Activated naive CD8-positive, alpha-beta T cell (primary cell): ENCODE data around the gene UNC5B.

Source experiments
- H3K27ac Mint-ChIP-seq: one replicate; pipeline ENCODE4 v1.8.0; 2021; ENCODE audit warnings: mixed read lengths
- H3K27me3 Mint-ChIP-seq: one replicate; pipeline ENCODE4 v1.8.0; 2021; ENCODE audit warnings: mixed read lengths
- H3K36me3 Mint-ChIP-seq: one replicate; pipeline ENCODE4 v1.8.0; 2021; ENCODE audit warnings: mixed read lengths
- H3K4me1 Mint-ChIP-seq: one replicate; pipeline ENCODE4 v1.8.0; 2021; ENCODE audit warnings: low read depth, mixed read lengths
- H3K4me3 Mint-ChIP-seq: one replicate; pipeline ENCODE4 v1.8.0; 2021; ENCODE audit warnings: mild to moderate bottlenecking, mixed read lengths
- H3K9me3 Mint-ChIP-seq: one replicate; pipeline ENCODE4 v1.8.0; 2021; ENCODE audit warnings: low read depth, mixed read lengths

UNC5B gene

GRCh38 chr10:71248210-71248609 lies 35.8 kb downstream of the UNC5B start:
- Mint-ChIP-seq H3K4me3 (no peak overlapping the region), H3K27me3 (peaks cover 2% of the 10 kb centered on the region), H3K9me3 (no peaks in the 10 kb centered on the region), H3K36me3 (no peaks in the 10 kb centered on the region), H3K4me1 (no peaks in the 10 kb centered on the region), H3K27ac (no peak overlapping the region)

- Mint-ChIP-seq H3K4me1 (no peaks in the 10 kb centered on the region), H3K9me3 (no peaks in the 10 kb centered on the region), H3K4me3 (no peak overlapping the region), H3K36me3 (no peaks in the 10 kb centered on the region), H3K27ac (no peak overlapping the region), H3K27me3 (no peaks in the 10 kb centered on the region)
These were observed 37.6 kb downstream of the UNC5B start for GRCh38 chr10:71249996-71250395.

GRCh38 chr10:71250405-71250804 lies 38.0 kb downstream of the UNC5B start:
- H3K36me3 Mint-ChIP-seq: no peaks in the 10 kb centered on the region
- H3K27me3 Mint-ChIP-seq: no peaks in the 10 kb centered on the region
- H3K4me1 Mint-ChIP-seq: no peaks in the 10 kb centered on the region
- H3K9me3 Mint-ChIP-seq: no peaks in the 10 kb centered on the region
- no peak overlapping the region for H3K4me3 Mint-ChIP-seq
- no peak overlapping the region for H3K27ac Mint-ChIP-seq

- Mint-ChIP-seq H3K4me1 (no peaks in the 10 kb centered on the region), H3K9me3 (no peaks in the 10 kb centered on the region), H3K36me3 (no peaks in the 10 kb centered on the region), H3K4me3 (no peak overlapping the region), H3K27me3 (no peaks in the 10 kb centered on the region), H3K27ac (no peak overlapping the region)
These were observed 38.5 kb downstream of the UNC5B start for GRCh38 chr10:71250842-71251241.

- Mint-ChIP-seq H3K4me3 (no peak overlapping the region), H3K27ac (no peak overlapping the region), H3K4me1 (no peaks in the 10 kb centered on the region), H3K9me3 (no peaks in the 10 kb centered on the region), H3K27me3 (no peaks in the 10 kb centered on the region), H3K36me3 (no peaks in the 10 kb centered on the region)
These were observed 38.9 kb downstream of the UNC5B start for GRCh38 chr10:71251319-71251718.

- peaks cover 2% of the 10 kb centered on the region for H3K27me3 Mint-ChIP-seq
- H3K4me1 Mint-ChIP-seq: no peaks in the 10 kb centered on the region
- no peak overlapping the region for H3K27ac Mint-ChIP-seq
- H3K9me3 Mint-ChIP-seq: no peaks in the 10 kb centered on the region
- no peak overlapping the region for H3K4me3 Mint-ChIP-seq
- H3K36me3 Mint-ChIP-seq: no peaks in the 10 kb centered on the region
These were observed 39.9 kb downstream of the UNC5B start for GRCh38 chr10:71252220-71252619.

GRCh38 chr10:71253981-71254818 lies 41.8 kb downstream of the UNC5B start:
- H3K27me3 Mint-ChIP-seq: peaks cover 2% of the 10 kb centered on the region
- H3K4me3 Mint-ChIP-seq: no peak overlapping the region
- no peaks in the 10 kb centered on the region for H3K4me1 Mint-ChIP-seq
- no peak overlapping the region for H3K27ac Mint-ChIP-seq
- H3K36me3 Mint-ChIP-seq: no peaks in the 10 kb centered on the region
- H3K9me3 Mint-ChIP-seq: no peaks in the 10 kb centered on the region

GRCh38 chr10:71254834-71255549 lies 42.6 kb downstream of the UNC5B start:
- no peaks in the 10 kb centered on the region for H3K36me3 Mint-ChIP-seq
- no peaks in the 10 kb centered on the region for H3K4me1 Mint-ChIP-seq
- H3K27me3 Mint-ChIP-seq: peaks cover 2% of the 10 kb centered on the region
- no peak overlapping the region for H3K4me3 Mint-ChIP-seq
- no peaks in the 10 kb centered on the region for H3K9me3 Mint-ChIP-seq
- H3K27ac Mint-ChIP-seq: no peak overlapping the region

GRCh38 chr10:71255550-71255807 lies 43.1 kb downstream of the UNC5B start:
- Mint-ChIP-seq H3K27ac (no peak overlapping the region), H3K9me3 (no peaks in the 10 kb centered on the region), H3K4me3 (no peak overlapping the region), H3K36me3 (no peaks in the 10 kb centered on the region), H3K4me1 (no peaks in the 10 kb centered on the region), H3K27me3 (peaks cover 2% of the 10 kb centered on the region)

- no peaks in the 10 kb centered on the region for H3K36me3 Mint-ChIP-seq
- no peaks in the 10 kb centered on the region for H3K9me3 Mint-ChIP-seq
- H3K4me1 Mint-ChIP-seq: no peaks in the 10 kb centered on the region
- H3K27ac Mint-ChIP-seq: no peak overlapping the region
- peaks cover 2% of the 10 kb centered on the region for H3K27me3 Mint-ChIP-seq
- no peak overlapping the region for H3K4me3 Mint-ChIP-seq
These were observed 43.7 kb downstream of the UNC5B start for GRCh38 chr10:71255808-71256660.

- H3K27ac Mint-ChIP-seq: no peak overlapping the region
- no peaks in the 10 kb centered on the region for H3K9me3 Mint-ChIP-seq
- H3K4me3 Mint-ChIP-seq: no peak overlapping the region
- no peaks in the 10 kb centered on the region for H3K4me1 Mint-ChIP-seq
- no peaks in the 10 kb centered on the region for H3K36me3 Mint-ChIP-seq
- H3K27me3 Mint-ChIP-seq: peaks cover 2% of the 10 kb centered on the region
These were observed 44.4 kb downstream of the UNC5B start for GRCh38 chr10:71256661-71257318.

- H3K9me3 Mint-ChIP-seq: no peaks in the 10 kb centered on the region
- no peak overlapping the region for H3K27ac Mint-ChIP-seq
- no peaks in the 10 kb centered on the region for H3K36me3 Mint-ChIP-seq
- no peaks in the 10 kb centered on the region for H3K4me1 Mint-ChIP-seq
- H3K27me3 Mint-ChIP-seq: peaks cover 2% of the 10 kb centered on the region
- H3K4me3 Mint-ChIP-seq: no peak overlapping the region
These were observed 45.1 kb downstream of the UNC5B start for GRCh38 chr10:71257319-71257997.

- Mint-ChIP-seq H3K27ac (no peak overlapping the region), H3K36me3 (no peaks in the 10 kb centered on the region), H3K27me3 (peaks cover 2% of the 10 kb centered on the region), H3K9me3 (no peaks in the 10 kb centered on the region), H3K4me3 (no peak overlapping the region), H3K4me1 (no peaks in the 10 kb centered on the region)
These were observed 45.7 kb downstream of the UNC5B start for GRCh38 chr10:71258046-71258445.

- H3K27me3 Mint-ChIP-seq: peaks cover 2% of the 10 kb centered on the region
- no peaks in the 10 kb centered on the region for H3K36me3 Mint-ChIP-seq
- no peak overlapping the region for H3K27ac Mint-ChIP-seq
- no peak overlapping the region for H3K4me3 Mint-ChIP-seq
- no peaks in the 10 kb centered on the region for H3K4me1 Mint-ChIP-seq
- H3K9me3 Mint-ChIP-seq: no peaks in the 10 kb centered on the region
These were observed 46.2 kb downstream of the UNC5B start for GRCh38 chr10:71258446-71259145.
